BLaER1 (cell line): ENCODE data around the gene PINLYP.

ENCODE experiments used
- H3K27ac ChIP-seq: shearing (Covaris generic); formaldehyde crosslinking; 2 replicates; pipeline ENCODE4 v1.8.1; 2022
- H3K27me3 ChIP-seq: shearing (Covaris generic); formaldehyde crosslinking; 2 replicates; pipeline ENCODE4 v1.8.1; 2022
- H3K36me3 ChIP-seq: shearing (Covaris generic); formaldehyde crosslinking; 2 replicates; pipeline ENCODE4 v1.8.1; 2022
- H3K4me1 ChIP-seq: shearing (Covaris generic); formaldehyde crosslinking; 2 replicates; pipeline ENCODE4 v1.8.1; 2022
- H3K4me2 ChIP-seq: shearing (Covaris generic); formaldehyde crosslinking; 2 replicates; pipeline ENCODE4 v1.8.1; 2022
- H3K4me3 ChIP-seq: shearing (Covaris generic); formaldehyde crosslinking; 2 replicates; pipeline ENCODE4 v1.8.1; 2022
- H3K9ac ChIP-seq: shearing (Covaris generic); formaldehyde crosslinking; 2 replicates; pipeline ENCODE4 v1.8.1; 2022
- H3K9me3 ChIP-seq: shearing (Covaris generic); formaldehyde crosslinking; 2 replicates; pipeline ENCODE4 v1.8.1; 2022
- H4K20me1 ChIP-seq: shearing (Covaris generic); formaldehyde crosslinking; 2 replicates; pipeline ENCODE4 v1.8.1; 2022
- Cebpa-rat ChIP-seq: shearing (Covaris generic); IDR thresholded peaks from 2 replicates; pipeline ENCODE4 v1.8.1; 2022

The PINLYP gene

DNA sequence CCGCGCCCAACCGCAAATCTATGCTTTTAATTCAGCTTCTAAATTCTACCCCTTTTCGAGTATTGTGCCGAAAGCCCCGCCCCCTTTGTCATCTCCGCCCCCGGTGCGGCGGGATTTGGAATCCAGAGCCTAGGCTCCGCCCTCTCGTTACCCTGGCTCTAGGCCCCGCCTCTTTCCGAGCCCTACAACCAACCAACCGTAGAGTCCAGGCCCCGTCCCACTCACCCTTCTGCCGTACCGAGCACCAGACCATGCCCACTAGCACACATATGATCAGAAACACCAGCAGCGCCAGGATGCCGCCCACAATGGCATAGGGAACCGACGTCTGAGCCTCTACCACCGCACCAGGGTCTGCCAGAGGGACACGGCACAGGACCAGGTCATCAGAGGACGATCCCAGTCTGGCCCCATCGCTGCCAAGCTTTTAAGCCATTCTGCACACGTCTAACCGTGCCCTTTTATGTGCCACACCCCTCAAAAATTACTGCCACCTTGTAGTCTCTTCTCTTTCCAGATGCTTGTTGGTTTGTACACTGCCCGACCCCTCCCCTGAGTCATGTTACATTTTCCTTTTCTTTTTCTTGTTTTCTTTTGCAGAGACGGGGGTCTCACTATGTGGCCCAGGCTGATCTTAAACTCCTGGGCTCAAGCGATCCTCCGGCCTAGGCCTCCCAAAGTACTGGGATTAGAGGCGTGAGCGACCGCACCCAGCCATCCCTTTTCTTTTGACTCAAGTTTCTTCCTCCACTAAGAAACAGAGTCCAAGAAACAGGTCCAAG, 48.5 kb downstream of the PINLYP start:
- Histone ChIP-seq H3K9ac (no peak overlapping the region), H3K27ac (no peak overlapping the region), H4K20me1 (no peaks in the 10 kb centered on the region), H3K4me3 (no peak overlapping the region), H3K9me3 (no peaks in the 10 kb centered on the region), H3K4me2 (no peak overlapping the region), H3K27me3 (no peaks in the 10 kb centered on the region), H3K4me1 (peaks cover 20% of the 10 kb centered on the region), H3K36me3 (peaks cover 45% of the 10 kb centered on the region)
- no peak for TF ChIP-seq Cebpa-rat

DNA sequence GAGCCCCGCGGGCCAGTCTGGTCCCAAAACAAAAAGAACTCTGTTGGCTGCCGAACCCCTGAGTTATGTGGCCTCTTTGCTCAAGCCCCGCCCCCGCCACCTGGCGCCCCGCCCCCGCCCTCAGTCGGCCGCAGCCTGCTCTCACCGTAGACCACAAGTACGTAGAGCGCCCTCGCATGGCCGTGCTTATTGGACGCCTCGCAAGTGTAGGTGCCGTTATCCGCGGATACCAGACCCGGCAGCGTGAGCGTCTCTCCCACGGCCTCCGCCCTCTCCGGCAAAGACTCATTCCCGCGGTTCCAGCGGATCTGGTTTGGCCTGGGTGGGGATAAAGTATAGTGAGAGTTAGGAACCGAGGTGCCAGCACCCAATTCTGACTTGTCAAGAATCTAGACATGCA, 49.3 kb downstream of the PINLYP start:
- Histone ChIP-seq H3K27ac (no peak overlapping the region), H3K4me1 (peaks cover 20% of the 10 kb centered on the region), H3K27me3 (no peaks in the 10 kb centered on the region), H3K36me3 (peaks cover 45% of the 10 kb centered on the region), H4K20me1 (no peaks in the 10 kb centered on the region), H3K4me2 (no peak overlapping the region), H3K4me3 (no peak overlapping the region), H3K9ac (no peak overlapping the region), H3K9me3 (no peaks in the 10 kb centered on the region)
- no peak for TF ChIP-seq Cebpa-rat

DNA sequence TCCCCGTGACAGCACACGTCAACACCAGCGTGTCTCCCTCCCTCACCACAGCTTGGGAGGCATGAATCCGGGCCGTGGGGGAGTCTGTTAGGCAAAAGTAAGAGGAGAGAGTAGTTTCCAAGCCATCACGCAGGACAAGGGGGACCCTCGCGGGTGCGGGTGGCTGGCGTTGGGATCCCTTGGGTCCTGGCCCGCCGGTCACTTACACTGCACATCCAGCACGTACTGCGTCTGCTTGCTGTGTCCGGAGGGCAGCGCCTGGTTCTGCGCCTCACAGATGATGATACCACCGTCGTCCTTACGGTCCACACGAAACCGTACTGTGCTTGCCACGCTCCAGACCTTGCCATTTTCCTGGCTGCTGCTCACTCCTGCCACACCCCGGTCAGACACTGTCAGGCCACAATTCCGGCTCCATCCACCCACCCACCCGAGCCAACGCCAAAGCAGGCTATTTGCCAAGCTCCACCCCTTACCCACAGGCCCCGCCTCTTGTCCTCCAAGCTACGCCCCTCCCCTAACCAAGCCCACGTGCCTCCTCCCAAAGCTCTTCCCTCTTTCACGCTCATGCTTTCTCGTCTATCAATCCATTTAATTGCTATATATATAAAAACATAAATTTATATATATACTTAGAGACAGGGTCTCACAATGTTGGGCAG, 50.4 kb downstream of the PINLYP start:
- H3K4me2 ChIP-seq, result no peak overlapping the region
- H4K20me1 ChIP-seq, result no peaks in the 10 kb centered on the region
- no peaks in the 10 kb centered on the region for H3K27me3 ChIP-seq
- H3K4me1 ChIP-seq, result 0 out of 2 replicates have a peak, but pooled peaks cover 9% of the 10 kb centered on the region
- no peak overlapping the region for H3K9ac ChIP-seq
- no peak for TF ChIP-seq Cebpa-rat
- H3K9me3 ChIP-seq, result no peaks in the 10 kb centered on the region
- no peak overlapping the region for H3K27ac ChIP-seq
- peaks cover 49% of the 10 kb centered on the region for H3K36me3 ChIP-seq
- no peak overlapping the region for H3K4me3 ChIP-seq

DNA sequence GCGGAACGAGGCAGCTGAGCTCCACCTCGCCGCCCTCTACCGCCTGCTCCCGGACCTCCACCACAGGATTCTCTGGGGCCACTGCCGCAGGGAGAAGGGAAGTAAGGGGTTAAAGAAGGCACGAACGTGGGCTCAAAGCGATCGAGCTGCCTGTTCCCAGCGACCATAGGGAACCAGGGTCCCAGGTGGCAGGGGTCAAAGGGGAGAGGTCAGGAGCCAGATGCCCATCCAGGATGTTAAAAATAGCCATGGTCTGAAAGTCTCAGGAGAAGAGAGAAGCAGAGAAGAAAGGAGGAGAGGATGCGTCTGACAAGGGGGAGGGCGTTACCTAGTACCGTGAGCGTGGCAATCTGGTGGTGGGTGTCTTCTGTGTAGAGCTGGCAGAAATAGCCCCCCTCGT, 51.2 kb downstream of the PINLYP start:
- H3K36me3 ChIP-seq, result peaks cover 54% of the 10 kb centered on the region
- H3K9ac ChIP-seq, result no peak overlapping the region
- H3K9me3 ChIP-seq, result no peaks in the 10 kb centered on the region
- no peaks in the 10 kb centered on the region for H4K20me1 ChIP-seq
- H3K27me3 ChIP-seq, result no peaks in the 10 kb centered on the region
- H3K4me1 ChIP-seq, result 0 out of 2 replicates have a peak, but pooled peaks cover 9% of the 10 kb centered on the region
- no peak for TF ChIP-seq Cebpa-rat
- H3K27ac ChIP-seq, result no peak overlapping the region
- no peak overlapping the region for H3K4me3 ChIP-seq
- no peak overlapping the region for H3K4me2 ChIP-seq

DNA sequence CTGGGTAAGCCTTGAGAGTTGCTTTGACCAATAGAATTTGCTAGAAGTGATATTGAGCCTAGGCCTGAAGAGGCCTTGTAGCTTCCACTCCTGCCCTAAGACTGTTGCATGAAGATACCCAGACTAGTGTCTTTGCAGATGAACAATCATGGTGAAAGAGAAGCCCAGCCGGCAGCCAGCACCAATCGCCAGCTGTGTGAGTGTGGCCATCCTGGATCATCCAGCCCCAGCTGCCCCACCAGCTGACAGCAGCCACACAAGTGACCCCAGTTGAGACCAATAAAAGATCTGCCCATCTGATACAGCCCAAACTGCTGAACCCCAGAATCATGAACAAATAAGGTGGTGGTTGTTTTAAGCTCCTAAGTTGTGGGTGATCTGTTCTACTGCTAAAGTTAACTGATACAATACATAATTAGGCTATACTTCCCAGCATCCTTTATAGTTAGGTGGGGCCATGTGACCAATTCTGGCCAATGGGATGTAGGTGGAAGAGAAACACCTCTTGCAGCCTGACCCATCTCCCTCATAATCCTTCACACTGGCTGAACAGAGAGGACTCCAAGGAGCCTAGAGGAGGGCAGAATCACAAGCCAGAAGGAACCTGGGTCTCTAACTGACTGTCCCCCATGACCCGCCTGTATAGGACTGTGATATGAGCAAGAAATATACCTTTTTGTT, 53.2 kb downstream of the PINLYP start:
- no peak overlapping the region for H3K4me3 ChIP-seq
- no peaks in the 10 kb centered on the region for H3K27me3 ChIP-seq
- no peak overlapping the region for H3K9ac ChIP-seq
- H4K20me1 ChIP-seq, result no peaks in the 10 kb centered on the region
- H3K9me3 ChIP-seq, result no peaks in the 10 kb centered on the region
- 0 out of 2 replicates have a peak, but pooled peaks cover 9% of the 10 kb centered on the region for H3K4me1 ChIP-seq
- no peak for TF ChIP-seq Cebpa-rat
- H3K27ac ChIP-seq, result no peak overlapping the region
- peaks cover 45% of the 10 kb centered on the region for H3K36me3 ChIP-seq
- no peak overlapping the region for H3K4me2 ChIP-seq

DNA sequence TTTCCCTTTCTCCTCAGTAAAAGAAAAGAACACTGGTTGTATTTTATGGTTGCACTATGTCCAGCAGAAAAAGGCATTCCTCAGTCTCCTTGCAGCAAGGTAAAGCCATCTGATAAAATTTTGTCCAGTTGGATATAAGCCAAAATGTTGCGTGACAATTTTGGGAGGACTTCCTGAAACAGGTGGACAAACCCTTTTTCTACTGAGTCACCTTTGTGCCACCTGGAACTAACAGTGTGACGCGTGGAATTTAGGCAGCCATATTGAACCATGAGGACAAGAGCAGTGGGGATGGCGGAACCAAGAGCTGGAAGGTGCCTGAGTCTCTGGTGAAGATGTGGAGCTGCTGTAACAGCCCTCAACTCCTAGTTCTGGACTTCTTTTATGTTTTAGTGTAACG, 55.9 kb downstream of the PINLYP start:
- no peak overlapping the region for H3K4me3 ChIP-seq
- peaks cover 34% of the 10 kb centered on the region for H3K4me1 ChIP-seq
- TF ChIP-seq Cebpa-rat, result no peak
- peaks cover 20% of the 10 kb centered on the region for H3K36me3 ChIP-seq
- no peaks in the 10 kb centered on the region for H3K27me3 ChIP-seq
- no peak overlapping the region for H3K4me2 ChIP-seq
- H3K9ac ChIP-seq, result no peak overlapping the region
- no peak overlapping the region for H3K27ac ChIP-seq
- no peaks in the 10 kb centered on the region for H4K20me1 ChIP-seq
- no peaks in the 10 kb centered on the region for H3K9me3 ChIP-seq
